ENCODE results near the gene TRAK2. TPM values are rescaled to one million over a fixed set of nuclear protein-coding genes. Genes with fewer than 3 reads are reported as not detected.

TRAK2 gene
- total RNA-seq, 3 donors from 2014 or later, result 35.4 to 62.2 (median 50.1) TPM

GRCh38 chr2:201327678-201328077 lies 123.6 kb downstream of the TRAK2 start:
- no peak overlapping the region for H3K4me3 ChIP-seq
- H3K27ac ChIP-seq, result no peak overlapping the region
- H3K27me3 ChIP-seq, result no peaks in the 10 kb centered on the region
- intact Hi-C loops (cut with DNase I; ENCODE audit: low total_unique reads), result no loop called here
- H3K36me3 ChIP-seq, result no peaks in the 10 kb centered on the region
- no peak for DNase-seq (ENCODE audit: low spot score in 2 of 2)
- no peaks in the 10 kb centered on the region for H3K4me1 ChIP-seq
- TF ChIP-seq POLR2AphosphoS5 (IDR thresholded peaks at IDR 0.05), result no peak
- no peak for TF ChIP-seq CTCF (IDR thresholded peaks at IDR 0.05)
- no peak for TF ChIP-seq POLR2A (IDR thresholded peaks at IDR 0.05)
- peaks cover 17 to 41% of the 10 kb centered on the region in 2 donors for H3K9me3 ChIP-seq

Other genes with a start within 250 kb of the TRAK2 start
- 10 to 100 TPM; 18.2 to 28.8 (median 21.3) TPM for gene CASP8, start 190.9 kb downstream of the TRAK2 start, total RNA-seq
- 1 to 10 TPM; 1.2 to 2.9 (median 1.6) TPM for gene FLACC1, start 94.1 kb downstream of the TRAK2 start, total RNA-seq
- gene STRADB, start 282 bp upstream of the TRAK2 start, total RNA-seq, result 10 to 100 TPM; 20.3 to 30.0 (median 27.7) TPM
- gene TMEM237, start 192.0 kb upstream of the TRAK2 start, total RNA-seq, result 10 to 100 TPM; 36.6 to 70.7 (median 39.7) TPM
- under 1 TPM in 2 of 3 donors, not detected in 1; 0.16 to 0.29 TPM for gene MPP4, start 247.2 kb upstream of the TRAK2 start, total RNA-seq